ENCODE results near the gene GTF2A2. TPM values are rescaled to one million over a fixed set of nuclear protein-coding genes. Genes with fewer than 3 reads are reported as not detected.
A peak's percentile ranks its signal among the peaks of the same experiment; 100 is the strongest.
"Not testable (repeated sequence)": the region's sequence is repeated elsewhere in the genome, so short reads cannot be mapped to it uniquely, and the experiment has no call there.

Gene GTF2A2
- total RNA-seq, 2 experiments from 2014 or later, result 86.3 to 96.1 TPM

- ATAC-seq (ENCODE audit: low read depth) (no peak), DNase-seq (no peak)
- no peak overlapping the region for H3K27ac Mint-ChIP-seq
- peaks cover 6% of the 10 kb centered on the region for H3K9me3 Mint-ChIP-seq
- H3K27me3 Mint-ChIP-seq, result no peaks in the 10 kb centered on the region
- peaks cover 10% of the 10 kb centered on the region for H3K4me1 Mint-ChIP-seq
- no peak overlapping the region for H3K4me3 Mint-ChIP-seq
- POLR2A ChIA-PET, result no interaction called here
- peaks cover 27% of the 10 kb centered on the region for H3K36me3 Mint-ChIP-seq
These were observed 7.7 kb downstream of the GTF2A2 start for GRCh38 chr15:59649603-59650002.

- Mint-ChIP-seq H3K36me3 (peaks cover 31% of the 10 kb centered on the region), H3K27me3 (no peaks in the 10 kb centered on the region), H3K4me1 (peaks cover 5% of the 10 kb centered on the region), H3K9me3 (peaks cover 1% of the 10 kb centered on the region), H3K4me3 (no peak overlapping the region), H3K27ac (no peak overlapping the region)
- no peak for ATAC-seq (ENCODE audit: low read depth)
- POLR2A ChIA-PET, result no interaction called here
- DNase-seq, result no peak
These were observed 10.2 kb downstream of the GTF2A2 start for GRCh38 chr15:59647085-59647484.

GRCh38 chr15:59646277-59646676, 11.0 kb downstream of the GTF2A2 start:
- no peak for ATAC-seq (ENCODE audit: low read depth)
- H3K4me3 Mint-ChIP-seq, result no peak overlapping the region
- H3K27me3 Mint-ChIP-seq, result no peaks in the 10 kb centered on the region
- H3K4me1 Mint-ChIP-seq, result peaks cover 5% of the 10 kb centered on the region
- peaks cover 27% of the 10 kb centered on the region for H3K36me3 Mint-ChIP-seq
- DNase-seq, result no peak
- no peaks in the 10 kb centered on the region for H3K9me3 Mint-ChIP-seq
- H3K27ac Mint-ChIP-seq, result no peak overlapping the region
- POLR2A ChIA-PET, result no interaction called here

- not testable (repeated sequence) for ATAC-seq (ENCODE audit: low read depth); H3K9me3 Mint-ChIP-seq; H3K27ac Mint-ChIP-seq; H3K27me3 Mint-ChIP-seq; DNase-seq; H3K4me3 Mint-ChIP-seq; H3K4me1 Mint-ChIP-seq
- POLR2A ChIA-PET, result interaction anchor here (0.6 to 0.7 kb wide), 2 partner anchors 35 to 444 kb away, joined by 3 to 5 read pairs; no protein-coding TSS in a partner anchor
- H3K36me3 Mint-ChIP-seq, result peaks cover 28% of the 10 kb centered on the region
These were observed 11.5 kb downstream of the GTF2A2 start for GRCh38 chr15:59645812-59646211.

- peaks cover 20% of the 10 kb centered on the region for H3K36me3 Mint-ChIP-seq
- H3K4me1 Mint-ChIP-seq, result peaks cover 4% of the 10 kb centered on the region
- no peak for ATAC-seq (ENCODE audit: low read depth)
- no peaks in the 10 kb centered on the region for H3K9me3 Mint-ChIP-seq
- H3K4me3 Mint-ChIP-seq, result no peak overlapping the region
- H3K27me3 Mint-ChIP-seq, result no peaks in the 10 kb centered on the region
- DNase-seq, result no peak
- POLR2A ChIA-PET, result no interaction called here
- H3K27ac Mint-ChIP-seq, result no peak overlapping the region
These were observed 12.6 kb downstream of the GTF2A2 start for GRCh38 chr15:59644756-59645155.

GRCh38 chr15:59642351-59642750, 15.0 kb downstream of the GTF2A2 start:
- H3K27me3 Mint-ChIP-seq, result no peaks in the 10 kb centered on the region
- no peak overlapping the region for H3K27ac Mint-ChIP-seq
- H3K9me3 Mint-ChIP-seq, result no peaks in the 10 kb centered on the region
- peaks cover 4% of the 10 kb centered on the region for H3K4me1 Mint-ChIP-seq
- H3K36me3 Mint-ChIP-seq, result peaks cover 18% of the 10 kb centered on the region
- no peak overlapping the region for H3K4me3 Mint-ChIP-seq
- ATAC-seq (ENCODE audit: low read depth) (no peak), DNase-seq (no peak)
- POLR2A ChIA-PET, result no interaction called here

GRCh38 chr15:59637507-59637906, 19.8 kb downstream of the GTF2A2 start:
- H3K4me1 Mint-ChIP-seq; H3K27me3 Mint-ChIP-seq; H3K27ac Mint-ChIP-seq; H3K4me3 Mint-ChIP-seq; POLR2A ChIA-PET; ATAC-seq (ENCODE audit: low read depth); H3K9me3 Mint-ChIP-seq; DNase-seq: not testable (repeated sequence)
- H3K36me3 Mint-ChIP-seq, result peaks cover 10% of the 10 kb centered on the region

- POLR2A ChIA-PET, result no interaction called here
- ATAC-seq (ENCODE audit: low read depth), result no peak
These were observed 21.1 kb downstream of the GTF2A2 start for GRCh38 chr15:59636184-59636583.

GRCh38 chr15:59632714-59633113, 24.6 kb downstream of the GTF2A2 start:
- POLR2A ChIA-PET, result no interaction called here
- Mint-ChIP-seq H3K27me3 (peaks cover 12% of the 10 kb centered on the region), H3K27ac (no peak overlapping the region), H3K4me1 (no peaks in the 10 kb centered on the region), H3K4me3 (no peak overlapping the region), H3K9me3 (no peaks in the 10 kb centered on the region), H3K36me3 (peaks cover 6% of the 10 kb centered on the region)
- DNase-seq (no peak), ATAC-seq (ENCODE audit: low read depth) (no peak)

More at GRCh38 chr15:59636184-59636583, 21.1 kb downstream of the GTF2A2 start:
- Mint-ChIP-seq H3K27me3 (peaks cover 8% of the 10 kb centered on the region), H3K9me3 (no peaks in the 10 kb centered on the region), H3K36me3 (peaks cover 7% of the 10 kb centered on the region), H3K27ac (no peak overlapping the region), H3K4me1 (no peaks in the 10 kb centered on the region), H3K4me3 (no peak overlapping the region)
- DNase-seq, result no peak

- Mint-ChIP-seq H3K9me3 (no peaks in the 10 kb centered on the region), H3K4me3 (no peak overlapping the region), H3K36me3 (no peaks in the 10 kb centered on the region), H3K4me1 (peaks cover 2% of the 10 kb centered on the region), H3K27me3 (peaks cover 27% of the 10 kb centered on the region), H3K27ac (no peak overlapping the region)
- POLR2A ChIA-PET, result no interaction called here
- peak; percentile 57 for DNase-seq
- peak; percentile 78 for ATAC-seq (ENCODE audit: low read depth)
These were observed 35.0 kb downstream of the GTF2A2 start for GRCh38 chr15:59622289-59622688.

- DNase-seq, result no peak
- ATAC-seq (ENCODE audit: low read depth), result no peak
- Mint-ChIP-seq H3K27me3 (peaks cover 37% of the 10 kb centered on the region), H3K9me3 (peaks cover 5% of the 10 kb centered on the region), H3K27ac (no peak overlapping the region), H3K4me3 (no peak overlapping the region), H3K36me3 (peaks cover 4% of the 10 kb centered on the region), H3K4me1 (peaks cover 10% of the 10 kb centered on the region)
- POLR2A ChIA-PET, result no interaction called here
These were observed 38.9 kb downstream of the GTF2A2 start for GRCh38 chr15:59618406-59618805.

GRCh38 chr15:59616379-59616778, 40.9 kb downstream of the GTF2A2 start:
- ATAC-seq (ENCODE audit: low read depth), result no peak
- H3K27me3 Mint-ChIP-seq, result peaks cover 47% of the 10 kb centered on the region
- peaks cover 8% of the 10 kb centered on the region for H3K4me1 Mint-ChIP-seq
- H3K27ac Mint-ChIP-seq, result no peak overlapping the region
- POLR2A ChIA-PET, result no interaction called here
- no peak for DNase-seq
- no peak overlapping the region for H3K4me3 Mint-ChIP-seq
- H3K9me3 Mint-ChIP-seq, result peaks cover 8% of the 10 kb centered on the region
- H3K36me3 Mint-ChIP-seq, result peaks cover 4% of the 10 kb centered on the region

GRCh38 chr15:59615661-59616060, 41.7 kb downstream of the GTF2A2 start:
- Mint-ChIP-seq H3K4me3 (no peak overlapping the region), H3K27me3 (peaks cover 47% of the 10 kb centered on the region), H3K27ac (no peak overlapping the region), H3K4me1 (peaks cover 10% of the 10 kb centered on the region), H3K36me3 (peaks cover 5% of the 10 kb centered on the region), H3K9me3 (peaks cover 9% of the 10 kb centered on the region)
- DNase-seq, result no peak
- ATAC-seq (ENCODE audit: low read depth), result no peak
- POLR2A ChIA-PET, result no interaction called here

- peaks cover 10% of the 10 kb centered on the region for H3K4me1 Mint-ChIP-seq
These were observed 43.2 kb downstream of the GTF2A2 start for GRCh38 chr15:59614153-59614552.

More at GRCh38 chr15:59614153-59614552, 43.2 kb downstream of the GTF2A2 start:
- Mint-ChIP-seq H3K36me3 (peaks cover 5% of the 10 kb centered on the region), H3K4me3 (no peak overlapping the region), H3K27ac (no peak overlapping the region), H3K27me3 (peaks cover 45% of the 10 kb centered on the region), H3K9me3 (peaks cover 9% of the 10 kb centered on the region)
- DNase-seq (no peak), ATAC-seq (ENCODE audit: low read depth) (no peak)
- POLR2A ChIA-PET, result no interaction called here
